ENCODE measurements around the gene ATP1A3. TPM values are rescaled to one million over a fixed set of nuclear protein-coding genes. Genes with fewer than 3 reads are reported as not detected.

ATP1A3 gene
- total RNA-seq, 1 donor from 2014 or later = 388 TPM

- intact Hi-C loops (cut with DNase I) = no loop called here
- no peak for DNase-seq
- no peak for ATAC-seq (ENCODE audit: poor library complexity)
These were observed 68.6 kb downstream of the ATP1A3 start for GRCh38 chr19:41925208-41926003.

- intact Hi-C loops (cut with DNase I) = no loop called here
- DNase-seq = no peak
- no peak for ATAC-seq (ENCODE audit: poor library complexity)
These were observed 69.6 kb downstream of the ATP1A3 start for GRCh38 chr19:41924151-41925145.

GRCh38 chr19:41923045-41923788 lies 70.8 kb downstream of the ATP1A3 start:
- intact Hi-C loops (cut with DNase I) = no loop called here
- DNase-seq = no peak
- no peak for ATAC-seq (ENCODE audit: poor library complexity)

- no peak for ATAC-seq (ENCODE audit: poor library complexity)
- intact Hi-C loops (cut with DNase I) = no loop called here
These were observed 71.4 kb downstream of the ATP1A3 start for GRCh38 chr19:41922585-41922984.

GRCh38 chr19:41921577-41922576 lies 72.2 kb downstream of the ATP1A3 start:
- ATAC-seq (ENCODE audit: poor library complexity) (no peak), DNase-seq (no peak)
- intact Hi-C loops (cut with DNase I) = no loop called here

More at GRCh38 chr19:41922585-41922984, 71.4 kb downstream of the ATP1A3 start:
- no peak for DNase-seq

GRCh38 chr19:41920882-41921576 lies 73.0 kb downstream of the ATP1A3 start:
- ATAC-seq (ENCODE audit: poor library complexity) (no peak), DNase-seq (no peak)
- intact Hi-C loops (cut with DNase I) = no loop called here

- DNase-seq (no peak), ATAC-seq (ENCODE audit: poor library complexity) (no peak)
- intact Hi-C loops (cut with DNase I) = no loop called here
These were observed 73.9 kb downstream of the ATP1A3 start for GRCh38 chr19:41919948-41920712.

- DNase-seq (no peak), ATAC-seq (ENCODE audit: poor library complexity) (no peak)
- intact Hi-C loops (cut with DNase I) = no loop called here
These were observed 75.3 kb downstream of the ATP1A3 start for GRCh38 chr19:41918653-41919244.

GRCh38 chr19:41918095-41918494 lies 75.9 kb downstream of the ATP1A3 start:
- DNase-seq = no peak
- intact Hi-C loops (cut with DNase I) = no loop called here
- no peak for ATAC-seq (ENCODE audit: poor library complexity)

GRCh38 chr19:41917676-41918075 lies 76.4 kb downstream of the ATP1A3 start:
- no peak for ATAC-seq (ENCODE audit: poor library complexity)
- DNase-seq = no peak

More at GRCh38 chr19:41917676-41918075, 76.4 kb downstream of the ATP1A3 start:
- intact Hi-C loops (cut with DNase I) = no loop called here

Other genes starting within 250 kb of the ATP1A3 start
- not detected for gene CEACAM6, start 238.7 kb downstream of the ATP1A3 start, total RNA-seq
- not detected for gene CEACAM3, start 197.6 kb downstream of the ATP1A3 start, total RNA-seq
- gene LYPD4, start 149.5 kb downstream of the ATP1A3 start, total RNA-seq = not detected
- gene DMRTC2, start 149.2 kb downstream of the ATP1A3 start, total RNA-seq = not detected
- gene RPS19, start 134.0 kb downstream of the ATP1A3 start, total RNA-seq = 586 TPM
- gene CD79A, start 117.0 kb downstream of the ATP1A3 start, total RNA-seq = not detected
- 30.1 TPM for gene ARHGEF1, start 111.0 kb downstream of the ATP1A3 start, total RNA-seq
- gene ERFL, start 65.8 kb downstream of the ATP1A3 start, total RNA-seq = not detected
- 62.1 TPM for gene RABAC1, start 34.9 kb downstream of the ATP1A3 start, total RNA-seq
- 4.0 TPM for gene GRIK5, start 76.0 kb upstream of the ATP1A3 start, total RNA-seq
- 8.4 TPM for gene ZNF574, start 81.9 kb upstream of the ATP1A3 start, total RNA-seq
- gene POU2F2, start 138.2 kb upstream of the ATP1A3 start, total RNA-seq = 0.91 TPM
- gene DEDD2, start 223.4 kb upstream of the ATP1A3 start, total RNA-seq = 14.8 TPM
- gene ZNF526, start 226.1 kb upstream of the ATP1A3 start, total RNA-seq = 5.4 TPM
- 35.6 TPM for gene GSK3A, start 248.4 kb upstream of the ATP1A3 start, total RNA-seq

All from Right ventricle myocardium superior (tissue), 1 donor.